Sigmoid colon (tissue), 7 donors: ENCODE results near the gene COPB1. TPM values are rescaled to one million over a fixed set of nuclear protein-coding genes. Genes with fewer than 3 reads are reported as not detected.

ENCODE experiments used
- DNase-seq: peaks from one replicate; pipeline ENCODE4 v3.0.0-alpha.2; 2019
- H3K27ac ChIP-seq, 4 donors: fragments of 200-600 bp; sonication (generic); one replicate each; pipeline ENCODE4 v1.5.1; 2016 to 2019; ENCODE audit warnings: mild to moderate bottlenecking in 1 of 4
- H3K27me3 ChIP-seq, 3 donors: fragments of 200-600 bp; sonication (generic); one replicate each; pipeline ENCODE4 v1.5.1; 2019; ENCODE audit warnings: mild to moderate bottlenecking in 1 of 3
- H3K36me3 ChIP-seq, 4 donors: fragments of 200-600 bp; sonication (generic); one replicate each; pipeline ENCODE4 v1.5.1; 2016 to 2019
- H3K4me1 ChIP-seq, 4 donors: fragments of 200-600 bp; sonication (generic); one replicate each; pipeline ENCODE4 v1.5.1; 2017 to 2019
- H3K4me3 ChIP-seq, 4 donors: fragments of 200-600 bp; sonication (generic); one replicate each; pipeline ENCODE4 v1.5.1; 2017 to 2019; ENCODE audit warnings: mild to moderate bottlenecking in 2 of 4, moderate library complexity in 1 of 4
- H3K9me3 ChIP-seq, 4 donors: fragments of 200-600 bp in 3 of 4; sonication (generic) in 3 of 4; one replicate each; pipeline versions ENCODE4 v1.5.1 to v1.6.1; 2013 to 2019
- EP300 ChIP-seq, 4 donors: sonication (generic); formaldehyde crosslinking; IDR thresholded peaks; one replicate each; pipeline ENCODE4 v1.6.1; 2017; ENCODE audit warnings: antibody characterized with exemption in 4 of 4
- POLR2A ChIP-seq, 2 donors: fragments of 450-650 bp; IDR thresholded peaks; one replicate each; pipeline ENCODE4 v1.6.1; 2016; ENCODE audit warnings: antibody characterized with exemption in 2 of 2, mild to moderate bottlenecking in 2 of 2, moderate library complexity in 2 of 2
- POLR2AphosphoS5 ChIP-seq, 4 donors: sonication (generic); formaldehyde crosslinking; IDR thresholded peaks; one replicate each; pipeline ENCODE4 v1.6.1; 2017; ENCODE audit warnings: antibody characterized with exemption in 4 of 4
- WGBS, 2 donors: extraction: QIAGEN DNeasy Blood & Tissue Kit; methylation state at CpG; one replicate each; pipeline ENCODE4 v1.1.7; 2013; 5-methylcytosine and 5-hydroxymethylcytosine counted together
- intact Hi-C: fragments of 100-400 bp; cut with DNase I; formaldehyde crosslinking; loops from one replicate; pipeline ENCODE4 v1.15.1; 2023
- polyA plus RNA-seq, 3 donors: library from polyadenylated mRNA; stranded (reverse); fragments of 200-250 nt; gene quantifications; one replicate each; pipeline ENCODE4 v1.2.3, GENCODE V29; 2013
- total RNA-seq, 4 donors: library from RNA; depleted of rRNA; stranded (reverse); fragments of >200 nt; gene quantifications; one replicate each; pipeline ENCODE4 v1.1.0, GENCODE V29; 2016
- TF ChIP-seq, protein P1 (sequence below), 4 experiments: fragments of 450-650 bp in 3 of 4; fragments of 200-600 bp in 1 of 4; IDR thresholded peaks; one replicate each; pipeline ENCODE4 v1.5.1; 2016 to 2019; ENCODE audit warnings: antibody characterized with exemption in 4 of 4, mild to moderate bottlenecking in 3 of 4, moderate library complexity in 2 of 4
- donor health status: healthy with polysubstance abuse.
- donor health status: Bipolar disorder and iron deficiency.
- donor health status: healthy.

Gene COPB1
- total and polyA plus RNA-seq, 7 donors = 54.6 to 103 (median 70.2) TPM

DNA sequence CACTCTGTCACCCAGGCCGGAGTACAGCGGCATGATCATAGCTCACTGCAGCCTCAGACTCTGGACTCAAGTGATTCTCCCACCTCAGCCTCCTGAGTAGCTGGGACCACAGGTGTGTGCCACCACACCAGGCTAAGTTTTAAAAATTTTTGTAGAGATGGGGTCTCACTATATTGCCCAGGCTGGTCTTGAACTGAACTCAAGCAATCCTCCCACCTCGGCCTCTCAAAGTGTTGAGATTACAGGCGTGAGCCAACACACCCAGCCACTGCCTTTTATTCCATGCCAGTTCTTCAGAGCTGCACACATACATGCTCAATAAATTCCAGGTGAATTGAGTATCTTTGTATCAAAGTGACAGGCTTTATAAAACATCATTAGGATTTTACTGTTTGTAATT lies 2.4 kb upstream of the COPB1 start:
- no peak for TF ChIP-seq POLR2AphosphoS5 (IDR thresholded peaks at IDR 0.05)
- TF ChIP-seq EP300 (IDR thresholded peaks at IDR 0.05) = no peak
- no peak for TF ChIP-seq POLR2A (IDR thresholded peaks at IDR 0.05)
- TF ChIP-seq, protein P1, sequence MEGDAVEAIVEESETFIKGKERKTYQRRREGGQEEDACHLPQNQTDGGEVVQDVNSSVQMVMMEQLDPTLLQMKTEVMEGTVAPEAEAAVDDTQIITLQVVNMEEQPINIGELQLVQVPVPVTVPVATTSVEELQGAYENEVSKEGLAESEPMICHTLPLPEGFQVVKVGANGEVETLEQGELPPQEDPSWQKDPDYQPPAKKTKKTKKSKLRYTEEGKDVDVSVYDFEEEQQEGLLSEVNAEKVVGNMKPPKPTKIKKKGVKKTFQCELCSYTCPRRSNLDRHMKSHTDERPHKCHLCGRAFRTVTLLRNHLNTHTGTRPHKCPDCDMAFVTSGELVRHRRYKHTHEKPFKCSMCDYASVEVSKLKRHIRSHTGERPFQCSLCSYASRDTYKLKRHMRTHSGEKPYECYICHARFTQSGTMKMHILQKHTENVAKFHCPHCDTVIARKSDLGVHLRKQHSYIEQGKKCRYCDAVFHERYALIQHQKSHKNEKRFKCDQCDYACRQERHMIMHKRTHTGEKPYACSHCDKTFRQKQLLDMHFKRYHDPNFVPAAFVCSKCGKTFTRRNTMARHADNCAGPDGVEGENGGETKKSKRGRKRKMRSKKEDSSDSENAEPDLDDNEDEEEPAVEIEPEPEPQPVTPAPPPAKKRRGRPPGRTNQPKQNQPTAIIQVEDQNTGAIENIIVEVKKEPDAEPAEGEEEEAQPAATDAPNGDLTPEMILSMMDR (IDR thresholded peaks at IDR 0.05) = no peak
- H3K27me3 ChIP-seq = no peaks in the 10 kb centered on the region
- H3K4me3 ChIP-seq = no peak overlapping the region
- H3K36me3 ChIP-seq = peaks cover 5 to 45% (median 34%) of the 10 kb centered on the region in 4 donors
- DNase-seq = no peak
- WGBS, 2 donors = 95 to 97% methylated on average over 4 of the region's 4 CpGs
- H3K9me3 ChIP-seq = no peaks in the 10 kb centered on the region
- H3K4me1 ChIP-seq = peaks cover 0 to 24% (median 14%) of the 10 kb centered on the region in 4 donors
- H3K27ac ChIP-seq = no peak overlapping the region
- intact Hi-C loops = no loop called here

DNA sequence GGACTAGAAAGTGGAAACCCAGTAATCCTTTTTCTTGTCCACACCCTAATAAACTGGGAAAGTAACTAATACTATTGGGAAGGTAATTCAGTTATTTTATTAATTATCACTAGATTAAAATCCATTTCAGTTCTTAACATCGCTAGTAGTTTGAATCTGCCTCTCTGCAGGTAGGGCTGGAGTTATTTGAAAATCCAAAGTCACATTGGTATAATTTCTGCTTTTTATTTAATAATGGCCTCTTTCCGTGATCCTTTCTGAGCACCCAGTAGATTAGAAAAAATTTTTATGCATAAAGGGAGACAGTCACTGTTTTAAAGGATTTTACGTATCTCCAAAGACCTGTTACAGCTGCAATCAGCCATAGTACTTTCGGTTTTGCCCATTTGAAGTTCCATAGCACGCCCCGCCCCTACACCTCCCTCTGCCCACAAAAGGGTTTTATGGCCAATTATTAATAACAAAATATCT lies 605 bp upstream of the COPB1 start:
- intact Hi-C loops = no loop called here
- peaks cover 0 to 43% (median 19%) of the 10 kb centered on the region in 4 donors for H3K36me3 ChIP-seq
- TF ChIP-seq, protein P1 (IDR thresholded peaks at IDR 0.05) = no peak
- TF ChIP-seq POLR2A (IDR thresholded peaks at IDR 0.05) (no peak), POLR2AphosphoS5 (IDR thresholded peaks at IDR 0.05) (no peak), EP300 (IDR thresholded peaks at IDR 0.05) (no peak)
- H3K27me3 ChIP-seq = no peaks in the 10 kb centered on the region
- 0 to 1% methylated on average over 6 of the region's 6 CpGs for WGBS, 2 donors
- no peak for DNase-seq
- peaks cover 0 to 30% (median 16%) of the 10 kb centered on the region in 4 donors for H3K4me1 ChIP-seq
- peak overlapping the region; percentile 91 to 93 (median 92) for H3K27ac ChIP-seq
- peak overlapping the region; percentile 84 to 94 (median 91) for H3K4me3 ChIP-seq
- no peaks in the 10 kb centered on the region for H3K9me3 ChIP-seq

GRCh38 chr11:14499178-14499559 lies 442 bp downstream of the COPB1 start:
- Histone ChIP-seq H3K27me3 (no peaks in the 10 kb centered on the region), H3K27ac (peak overlapping the region; percentile 91 to 93 (median 92)), H3K9me3 (no peaks in the 10 kb centered on the region), H3K4me1 (peaks cover 0 to 30% (median 16%) of the 10 kb centered on the region in 4 donors), H3K36me3 (peaks cover 0 to 43% (median 13%) of the 10 kb centered on the region in 4 donors), H3K4me3 (peak overlapping the region; percentile 84 to 94 (median 91))
- DNase-seq = peak; percentile 73
- TF ChIP-seq, protein P1 (IDR thresholded peaks at IDR 0.05) = no peak
- TF ChIP-seq POLR2AphosphoS5 (IDR thresholded peaks at IDR 0.05) (no peak), POLR2A (IDR thresholded peaks at IDR 0.05) (no peak), EP300 (IDR thresholded peaks at IDR 0.05) (no peak)
- intact Hi-C loops = no loop called here
- WGBS, 2 donors = 1% methylated on average over 19 of the region's 19 CpGs

- H3K27me3 ChIP-seq = no peaks in the 10 kb centered on the region
- peaks cover 8 to 100% (median 66%) of the 10 kb centered on the region in 4 donors for H3K36me3 ChIP-seq
- DNase-seq = no peak
- no peaks in the 10 kb centered on the region for H3K4me1 ChIP-seq
- TF ChIP-seq, protein P1 (IDR thresholded peaks at IDR 0.05) = no peak
- no peak overlapping the region for H3K27ac ChIP-seq
- intact Hi-C loops = no loop called here
- no peak overlapping the region for H3K4me3 ChIP-seq
- no peaks in the 10 kb centered on the region for H3K9me3 ChIP-seq
- 92 to 96% methylated on average over 3 of the region's 3 CpGs for WGBS, 2 donors
Measured at GRCh38 chr11:14480716-14481115, 18.9 kb downstream of the COPB1 start.

DNA sequence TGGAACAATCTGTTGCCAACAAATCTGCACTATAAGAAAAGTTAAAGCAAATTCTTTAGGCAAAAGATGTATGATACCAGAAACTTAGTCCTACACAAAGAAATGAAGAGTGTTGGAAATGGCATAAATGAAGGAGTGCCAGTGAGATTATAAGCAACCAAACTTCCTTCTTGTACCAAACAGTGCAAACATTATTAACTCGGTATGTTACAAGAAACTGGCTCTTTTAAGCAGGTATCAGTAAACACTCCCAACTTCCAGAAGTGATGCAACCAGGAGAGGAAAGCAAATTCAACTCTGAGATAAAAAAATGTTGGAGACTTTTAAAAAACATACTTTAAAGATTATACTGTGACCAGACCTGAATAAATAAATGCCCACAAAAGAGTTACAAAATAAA lies 28.5 kb downstream of the COPB1 start:
- no peaks in the 10 kb centered on the region for H3K27me3 ChIP-seq
- no peak for DNase-seq
- H3K36me3 ChIP-seq = peaks cover 24 to 100% (median 46%) of the 10 kb centered on the region in 4 donors
- H3K4me3 ChIP-seq = no peak overlapping the region
- no peaks in the 10 kb centered on the region for H3K4me1 ChIP-seq
- TF ChIP-seq EP300 (IDR thresholded peaks at IDR 0.05) (no peak), POLR2A (IDR thresholded peaks at IDR 0.05) (no peak), POLR2AphosphoS5 (IDR thresholded peaks at IDR 0.05) (no peak)
- TF ChIP-seq, protein P1 (IDR thresholded peaks at IDR 0.05) = no peak
- H3K9me3 ChIP-seq = no peaks in the 10 kb centered on the region
- intact Hi-C loops = loop anchor here (5.0 kb wide), 1 partner anchor 41 kb away; no protein-coding TSS in a partner anchor
- 30 to 74% methylated on average over 1 of the region's 1 CpG for WGBS, 2 donors
- H3K27ac ChIP-seq = no peak overlapping the region
